NCI-H82 treated with DMSO at 0.1 percent for 48 hours (cell line): ENCODE measurements around the gene HTR4.

Experiments used
- DNase-seq: peaks from one replicate; lab custom pipeline; 2025; ENCODE audit not compliant: unreplicated experiment; lab: John Stamatoyannopoulos, UW

HTR4 gene

GRCh38 chr5:148438933-148439332, 215.4 kb downstream of the HTR4 start:
- DNase-seq, result no peak

- no peak for DNase-seq
Measured at GRCh38 chr5:148437249-148437648, 217.1 kb downstream of the HTR4 start.

- no peak for DNase-seq
Measured at GRCh38 chr5:148436029-148436428, 218.3 kb downstream of the HTR4 start.

GRCh38 chr5:148433826-148434225, 220.5 kb downstream of the HTR4 start:
- DNase-seq, result no peak
